GM23338 (cell line): ENCODE data around the gene EPHB1. TPM values are rescaled to one million over a fixed set of nuclear protein-coding genes. Genes with fewer than 3 reads are reported as not detected.

ENCODE experiments used
- ATAC-seq: fragments of 200-7000 bp; cut with Tn5 transposase; 3 replicates; pipeline ENCODE4 v1.9.1; 2020
- DNase-seq: peaks from one replicate; pipeline ENCODE4 v3.0.0-alpha.2; 2015; ENCODE audit warnings: low spot score
- H2AFZ ChIP-seq: fragments of 200-600 bp; sonication (generic); 2 replicates; pipeline ENCODE4 v1.8.0; 2016; ENCODE audit warnings: antibody characterized with exemption, mild to moderate bottlenecking, moderate library complexity
- H3F3A ChIP-seq: fragments of 200-600 bp; sonication (generic); replicated peaks from 2 replicates; pipeline ENCODE4 v1.8.0; 2017; ENCODE audit warnings: antibody characterized with exemption, mixed run types, low read depth
- H3K27ac ChIP-seq: fragments of 200-600 bp; sonication (generic); 2 replicates; pipeline ENCODE4 v1.6.1; 2016; ENCODE audit warnings: low read depth
- H3K27me3 ChIP-seq: fragments of 200-600 bp; sonication (generic); 2 replicates; pipeline ENCODE4 v1.8.0; 2016; ENCODE audit warnings: mild to moderate bottlenecking, mixed run types, moderate library complexity; ENCODE audit not compliant: insufficient read depth
- H3K36me3 ChIP-seq: fragments of 200-600 bp; sonication (generic); 2 replicates; pipeline ENCODE4 v1.8.0; 2016; ENCODE audit warnings: mild to moderate bottlenecking; ENCODE audit not compliant: insufficient read depth
- H3K4me1 ChIP-seq: fragments of 200-600 bp; sonication (generic); 2 replicates; pipeline ENCODE4 v1.8.0; 2016; ENCODE audit warnings: mild to moderate bottlenecking, moderate library complexity; ENCODE audit not compliant: insufficient read depth
- H3K4me2 ChIP-seq: fragments of 200-600 bp; sonication (generic); 2 replicates; pipeline ENCODE4 v1.7.1; 2017; ENCODE audit warnings: mixed run types
- H3K4me3 ChIP-seq: fragments of 200-600 bp; sonication (generic); 2 replicates; pipeline ENCODE4 v1.6.1; 2016; ENCODE audit warnings: mixed run types
- H3K79me2 ChIP-seq: fragments of 200-600 bp; sonication (generic); replicated peaks from 2 replicates; pipeline ENCODE4 v1.8.0; 2017; ENCODE audit warnings: mild to moderate bottlenecking; ENCODE audit not compliant: insufficient read depth
- H3K9me2 ChIP-seq: fragments of 200-600 bp; sonication (generic); 2 replicates; pipeline ENCODE4 v1.8.0; 2017; ENCODE audit not compliant: insufficient read depth
- H4K20me1 ChIP-seq: fragments of 200-600 bp; sonication (generic); replicated peaks from 2 replicates; pipeline ENCODE4 v1.8.0; 2017; ENCODE audit warnings: mild to moderate bottlenecking; ENCODE audit not compliant: insufficient read depth
- H3K27ac Mint-ChIP-seq: 2 replicates; pipeline ENCODE4 v1.8.0; 2020; ENCODE audit warnings: inconsistent platforms, mild to moderate bottlenecking, moderate library complexity, mixed read lengths
- H3K27me3 Mint-ChIP-seq: 3 replicates; pipeline ENCODE4 v1.8.0; 2022; ENCODE audit warnings: low read depth, mild to moderate bottlenecking, moderate library complexity, mixed read lengths, inconsistent platforms; ENCODE audit not compliant: insufficient read depth, poor library complexity
- H3K36me3 Mint-ChIP-seq: 3 replicates; pipeline ENCODE4 v1.8.0; 2021; ENCODE audit warnings: low read depth, mild to moderate bottlenecking, inconsistent platforms, moderate library complexity, mixed read lengths
- H3K4me1 Mint-ChIP-seq: 3 replicates; pipeline ENCODE4 v1.8.0; 2020; ENCODE audit warnings: mild to moderate bottlenecking, inconsistent platforms, mixed read lengths
- H3K4me3 Mint-ChIP-seq: 3 replicates; pipeline ENCODE4 v1.8.0; 2021; ENCODE audit warnings: moderate library complexity, mild to moderate bottlenecking, inconsistent platforms, mixed read lengths
- H3K9me3 Mint-ChIP-seq: 3 replicates; pipeline ENCODE4 v1.8.0; 2020; ENCODE audit warnings: moderate library complexity, mild to moderate bottlenecking, inconsistent platforms, mixed read lengths
- CREB1 ChIP-seq: fragments of 250-450 bp; sonication (Bioruptor Pico); IDR thresholded peaks from 2 replicates; pipeline ENCODE4 v1.5.0; 2020; ENCODE audit warnings: low read depth, mild to moderate bottlenecking, moderate library complexity
- ETS1 ChIP-seq: IDR thresholded peaks from 2 replicates; pipeline ENCODE4 v1.6.1; 2016; ENCODE audit warnings: antibody characterized with exemption
- EZH2 ChIP-seq: fragments of 200-600 bp; sonication (generic); IDR thresholded peaks from one replicate; pipeline ENCODE4 v1.8.0; 2017; ENCODE audit warnings: antibody characterized with exemption, mild to moderate bottlenecking, low read depth; ENCODE audit not compliant: unreplicated experiment
- EZH2phosphoT487 ChIP-seq: fragments of 200-600 bp; sonication (generic); IDR thresholded peaks from one replicate; pipeline ENCODE4 v1.8.1; 2018; ENCODE audit warnings: antibody characterized with exemption; ENCODE audit not compliant: unreplicated experiment
- JUNB ChIP-seq: IDR thresholded peaks from one replicate; pipeline ENCODE4 v1.6.1; 2016; ENCODE audit warnings: antibody characterized with exemption; ENCODE audit not compliant: unreplicated experiment
- POLR2AphosphoS5 ChIP-seq: IDR thresholded peaks from 2 replicates; pipeline ENCODE4 v1.6.1; 2016; ENCODE audit warnings: antibody characterized with exemption, low read depth
- REST ChIP-seq: IDR thresholded peaks from one replicate; pipeline ENCODE4 v1.6.1; 2018; ENCODE audit warnings: antibody characterized with exemption; ENCODE audit not compliant: unreplicated experiment
- STAT1 ChIP-seq: IDR thresholded peaks from one replicate; pipeline ENCODE4 v1.6.1; 2016; ENCODE audit warnings: antibody characterized with exemption; ENCODE audit not compliant: unreplicated experiment
- ZNF114 ChIP-seq: fragments of 250-450 bp; sonication (Bioruptor Pico); IDR thresholded peaks from 2 replicates; pipeline ENCODE4 v1.5.0; 2020; ENCODE audit warnings: mild to moderate bottlenecking, moderate library complexity
- ZNF331 ChIP-seq: fragments of 250-450 bp; sonication (Bioruptor Pico); IDR thresholded peaks from 2 replicates; pipeline ENCODE4 v1.5.0; 2020; ENCODE audit warnings: low read depth, mild to moderate bottlenecking, moderate library complexity
- polyA plus RNA-seq: library from polyadenylated mRNA; unstranded; fragments of >200 nt; fragmentation: Nextera tagmentation; extraction: Ambion mirVana; gene quantifications from 2 replicates; pipeline ENCODE4 v1.2.1, GENCODE V29; 2016
- total RNA-seq: library from RNA; depleted of rRNA; stranded (reverse); fragments of >200 nt; shearing (Covaris generic); gene quantifications from 2 replicates; pipeline ENCODE4 v1.2.3, GENCODE V29; 2014
- TF ChIP-seq, protein P1 (sequence below), 2 experiments: fragments of 200-600 bp in 1 of 2; sonication (generic) in 1 of 2; conservative IDR thresholded peaks; 2 replicates each; pipeline versions ENCODE4 v1.5.1 to v1.6.1; 2016 to 2017; ENCODE audit warnings: antibody characterized with exemption in 2 of 2, low read depth in 2 of 2, mild to moderate bottlenecking in 2 of 2, moderate library complexity in 1 of 2

The EPHB1 gene
- total and polyA plus RNA-seq, 2 experiments from 2014 or later = 2.7 to 5.2 TPM

DNA sequence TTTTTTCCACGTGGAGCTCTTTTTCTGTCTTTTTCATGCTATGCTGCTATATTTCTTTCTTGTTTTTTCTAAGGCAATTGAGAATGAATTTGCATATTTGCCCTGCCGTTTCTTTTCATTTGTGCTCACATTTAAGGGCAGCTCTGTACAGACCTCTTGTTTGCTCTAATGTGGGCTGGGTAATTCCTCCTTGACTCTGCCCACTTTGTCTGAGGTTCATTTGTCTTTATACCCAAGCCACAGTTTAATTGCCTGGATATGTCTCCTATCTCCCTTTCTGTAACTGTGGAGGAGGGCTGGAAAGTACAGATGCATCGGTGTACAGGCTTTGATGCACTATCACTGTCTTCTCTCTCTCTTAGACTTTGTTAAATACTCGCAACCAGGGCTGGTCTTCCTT is 195.9 kb downstream of the EPHB1 start:
- H3K27ac Mint-ChIP-seq = no peak overlapping the region; the same call in 1 of the 2 replicates
- H2AFZ ChIP-seq = no peak overlapping the region
- H3K4me1 Mint-ChIP-seq = peaks cover 24% of the 10 kb centered on the region
- H4K20me1 ChIP-seq = no peaks in the 10 kb centered on the region
- no peak overlapping the region for H3K27ac ChIP-seq
- DNase-seq (no peak), ATAC-seq (peak; percentile 16; the same call in 2 of the 3 replicates)
- peak overlapping the region; percentile 32; the same call in 1 of the 2 replicates for H3K4me2 ChIP-seq
- H3K36me3 Mint-ChIP-seq = no peaks in the 10 kb centered on the region
- peaks cover 14% of the 10 kb centered on the region for H3K4me1 ChIP-seq
- no peak for TF ChIP-seq ETS1
- no peak for TF ChIP-seq REST
- TF ChIP-seq EZH2phosphoT487 = no peak
- TF ChIP-seq STAT1 = no peak
- no peak for TF ChIP-seq EZH2
- no peak for TF ChIP-seq POLR2AphosphoS5
- TF ChIP-seq, protein P1, sequence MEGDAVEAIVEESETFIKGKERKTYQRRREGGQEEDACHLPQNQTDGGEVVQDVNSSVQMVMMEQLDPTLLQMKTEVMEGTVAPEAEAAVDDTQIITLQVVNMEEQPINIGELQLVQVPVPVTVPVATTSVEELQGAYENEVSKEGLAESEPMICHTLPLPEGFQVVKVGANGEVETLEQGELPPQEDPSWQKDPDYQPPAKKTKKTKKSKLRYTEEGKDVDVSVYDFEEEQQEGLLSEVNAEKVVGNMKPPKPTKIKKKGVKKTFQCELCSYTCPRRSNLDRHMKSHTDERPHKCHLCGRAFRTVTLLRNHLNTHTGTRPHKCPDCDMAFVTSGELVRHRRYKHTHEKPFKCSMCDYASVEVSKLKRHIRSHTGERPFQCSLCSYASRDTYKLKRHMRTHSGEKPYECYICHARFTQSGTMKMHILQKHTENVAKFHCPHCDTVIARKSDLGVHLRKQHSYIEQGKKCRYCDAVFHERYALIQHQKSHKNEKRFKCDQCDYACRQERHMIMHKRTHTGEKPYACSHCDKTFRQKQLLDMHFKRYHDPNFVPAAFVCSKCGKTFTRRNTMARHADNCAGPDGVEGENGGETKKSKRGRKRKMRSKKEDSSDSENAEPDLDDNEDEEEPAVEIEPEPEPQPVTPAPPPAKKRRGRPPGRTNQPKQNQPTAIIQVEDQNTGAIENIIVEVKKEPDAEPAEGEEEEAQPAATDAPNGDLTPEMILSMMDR (conservative IDR thresholded peaks at IDR 0.05; ENCODE audit: low read depth in 2 of 2) = no peak
- no peak for TF ChIP-seq ZNF114 (CRISPR knock-in tag)
- TF ChIP-seq JUNB = no peak
- TF ChIP-seq ZNF331 (CRISPR knock-in tag) = no peak
- TF ChIP-seq CREB1 = no peak
- no peaks in the 10 kb centered on the region for H3K36me3 ChIP-seq
- no peaks in the 10 kb centered on the region for H3K27me3 ChIP-seq
- H3K79me2 ChIP-seq = no peaks in the 10 kb centered on the region
- peaks cover 5% of the 10 kb centered on the region for H3K27me3 Mint-ChIP-seq
- no peaks in the 10 kb centered on the region for H3F3A ChIP-seq
- H3K4me3 Mint-ChIP-seq = no peak overlapping the region
- H3K9me2 ChIP-seq = no peaks in the 10 kb centered on the region
- H3K4me3 ChIP-seq = no peak overlapping the region
- no peaks in the 10 kb centered on the region for H3K9me3 Mint-ChIP-seq
